ENCODE data around the gene ZNF512B.
"Not testable (repeated sequence)": the region's sequence is repeated elsewhere in the genome, so short reads cannot be mapped to it uniquely, and the experiment has no call there.

The ZNF512B gene

DNA sequence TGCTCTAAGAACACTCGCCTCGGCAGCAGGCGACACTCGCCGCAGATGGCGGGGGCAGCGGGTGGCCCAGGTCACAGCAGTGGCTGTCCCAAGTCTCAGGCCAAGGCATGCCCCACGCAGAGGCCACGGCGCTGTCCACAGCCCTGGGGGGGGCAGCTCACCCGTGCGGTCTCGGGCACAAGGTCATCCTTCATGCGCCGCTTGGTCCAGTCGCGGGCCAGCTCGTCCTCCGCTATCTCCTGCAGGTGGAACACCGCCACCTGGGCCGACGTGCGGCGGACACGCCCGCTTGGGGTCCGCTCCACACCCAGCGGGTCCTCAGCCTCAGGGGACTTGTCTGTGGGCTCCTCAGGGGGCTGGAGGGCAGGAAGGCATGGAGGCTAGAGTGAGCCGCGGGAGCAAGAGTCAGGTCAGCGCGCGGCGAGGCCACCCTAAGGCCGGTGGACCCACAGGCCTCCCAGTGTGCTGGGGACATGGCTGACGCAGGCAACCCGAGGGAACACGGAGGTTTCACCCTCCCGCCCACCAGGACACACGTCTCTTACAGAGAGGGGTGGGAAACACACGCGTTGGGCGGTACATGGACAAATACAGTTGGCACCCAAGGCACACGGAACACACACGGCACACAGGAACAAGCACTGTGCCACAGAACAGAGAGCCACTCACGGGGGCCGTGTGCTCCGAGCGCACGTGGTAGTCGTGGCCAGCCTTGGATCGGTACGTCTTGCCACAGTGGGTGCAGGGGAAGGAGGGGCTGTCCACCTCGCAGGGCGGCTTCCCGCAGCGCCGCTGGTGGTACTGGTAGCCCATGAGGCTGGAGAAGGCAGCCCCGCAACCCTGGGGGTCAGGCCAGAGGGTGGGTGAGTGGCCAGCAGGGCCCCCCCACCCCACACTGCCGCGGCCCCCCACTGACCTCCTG lies 7.0 kb downstream of the ZNF512B start:
- H3K27ac Mint-ChIP-seq, result no peak overlapping the region
- H3K4me1 Mint-ChIP-seq (ENCODE audit: low read depth), result peaks cover 6% of the 10 kb centered on the region
- H3K4me3 Mint-ChIP-seq, result no peak overlapping the region
- H3K36me3 Mint-ChIP-seq (ENCODE audit: low read depth), result peaks cover 75% of the 10 kb centered on the region
- peaks cover 8% of the 10 kb centered on the region for H3K9me3 Mint-ChIP-seq
- intact Hi-C loops (cut with micrococcal nuclease), result no loop called here
- peaks cover 2% of the 10 kb centered on the region for H3K27me3 Mint-ChIP-seq

- no peak overlapping the region for H3K27ac Mint-ChIP-seq
- intact Hi-C loops (cut with micrococcal nuclease), result no loop called here
- H3K9me3 Mint-ChIP-seq, result peaks cover 8% of the 10 kb centered on the region
- H3K36me3 Mint-ChIP-seq (ENCODE audit: low read depth), result peaks cover 66% of the 10 kb centered on the region
- H3K27me3 Mint-ChIP-seq, result peaks cover 2% of the 10 kb centered on the region
- no peak overlapping the region for H3K4me3 Mint-ChIP-seq
- H3K4me1 Mint-ChIP-seq (ENCODE audit: low read depth), result peaks cover 14% of the 10 kb centered on the region
Measured at GRCh38 chr20:63961664-63962425, 7.9 kb downstream of the ZNF512B start.

- Mint-ChIP-seq H3K4me1 (ENCODE audit: low read depth) (peaks cover 14% of the 10 kb centered on the region), H3K36me3 (ENCODE audit: low read depth) (peaks cover 60% of the 10 kb centered on the region)
- H3K9me3 Mint-ChIP-seq; H3K4me3 Mint-ChIP-seq; H3K27ac Mint-ChIP-seq; intact Hi-C loops (cut with micrococcal nuclease); H3K27me3 Mint-ChIP-seq: not testable (repeated sequence)
Measured at GRCh38 chr20:63960654-63961621, 8.8 kb downstream of the ZNF512B start.

DNA sequence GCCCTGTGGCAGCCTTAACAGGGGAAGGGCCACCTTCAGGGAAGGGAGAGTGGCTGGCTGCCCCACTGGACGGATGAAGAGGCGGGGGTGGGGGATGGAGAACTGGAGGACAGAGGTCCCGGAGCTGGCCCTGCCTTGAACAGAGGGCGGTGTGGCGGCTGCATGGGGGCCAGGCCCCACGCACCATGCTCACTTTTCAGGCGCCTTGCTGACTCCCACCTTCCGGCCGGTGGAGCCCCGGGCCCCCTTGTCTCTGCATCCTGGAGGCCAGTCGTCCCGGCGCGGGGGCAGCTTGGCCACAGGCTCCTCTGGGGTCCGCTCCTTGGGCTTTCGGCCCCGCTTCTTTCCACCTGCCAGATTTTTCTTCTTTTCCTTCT lies 10.0 kb downstream of the ZNF512B start:
- H3K36me3 Mint-ChIP-seq (ENCODE audit: low read depth), result peaks cover 66% of the 10 kb centered on the region
- H3K4me1 Mint-ChIP-seq (ENCODE audit: low read depth), result peaks cover 20% of the 10 kb centered on the region
- intact Hi-C loops (cut with micrococcal nuclease), result loop anchor here (5.0 kb wide), 1 partner anchor 422 kb away; the partner anchor contains the start of gene PTK6
- H3K4me3 Mint-ChIP-seq, result no peak overlapping the region
- peaks cover 2% of the 10 kb centered on the region for H3K27me3 Mint-ChIP-seq
- H3K9me3 Mint-ChIP-seq, result no peaks in the 10 kb centered on the region
- no peak overlapping the region for H3K27ac Mint-ChIP-seq

DNA sequence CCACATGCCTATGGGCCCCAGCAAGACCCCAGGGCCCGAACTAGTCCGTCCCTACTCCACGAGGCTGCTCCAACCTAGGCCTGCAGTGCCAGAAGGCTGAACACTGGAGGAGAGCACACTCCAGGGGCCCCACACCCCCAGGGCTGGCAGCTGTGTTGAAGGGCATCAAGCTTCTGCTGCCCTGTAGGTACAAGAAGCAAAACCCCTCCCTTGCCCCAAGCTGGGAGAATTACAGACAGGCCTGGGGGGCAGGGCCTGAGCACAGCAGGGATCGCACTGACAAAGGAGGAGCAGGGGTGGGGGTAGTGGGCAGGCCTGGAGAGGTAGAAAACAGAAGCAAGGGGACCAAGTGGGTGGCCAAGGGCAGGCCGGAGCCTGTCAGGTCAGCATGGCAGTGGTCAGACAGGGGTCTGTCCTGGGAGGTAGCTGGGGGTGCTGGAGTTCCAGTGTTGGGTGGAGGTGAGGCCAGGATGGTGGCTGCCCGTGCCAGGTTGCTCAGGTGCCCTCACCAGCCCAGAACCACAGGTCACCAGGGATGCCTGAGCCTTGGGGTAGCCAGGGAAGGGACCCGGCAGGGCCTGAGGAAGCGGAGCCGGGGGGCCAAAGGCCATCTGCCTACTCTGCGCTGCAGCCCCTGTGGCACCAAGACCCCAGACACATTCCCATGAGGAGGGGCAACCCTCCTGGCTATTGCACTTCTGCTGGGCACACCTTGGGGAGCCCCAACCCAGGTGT lies 10.6 kb downstream of the ZNF512B start:
- peaks cover 2% of the 10 kb centered on the region for H3K27me3 Mint-ChIP-seq
- peaks cover 66% of the 10 kb centered on the region for H3K36me3 Mint-ChIP-seq (ENCODE audit: low read depth)
- intact Hi-C loops (cut with micrococcal nuclease), result loop anchor here (5.0 kb wide), 1 partner anchor 422 kb away; the partner anchor contains the start of gene PTK6
- no peak overlapping the region for H3K4me3 Mint-ChIP-seq
- H3K27ac Mint-ChIP-seq, result no peak overlapping the region
- no peaks in the 10 kb centered on the region for H3K9me3 Mint-ChIP-seq
- peaks cover 26% of the 10 kb centered on the region for H3K4me1 Mint-ChIP-seq (ENCODE audit: low read depth)

DNA sequence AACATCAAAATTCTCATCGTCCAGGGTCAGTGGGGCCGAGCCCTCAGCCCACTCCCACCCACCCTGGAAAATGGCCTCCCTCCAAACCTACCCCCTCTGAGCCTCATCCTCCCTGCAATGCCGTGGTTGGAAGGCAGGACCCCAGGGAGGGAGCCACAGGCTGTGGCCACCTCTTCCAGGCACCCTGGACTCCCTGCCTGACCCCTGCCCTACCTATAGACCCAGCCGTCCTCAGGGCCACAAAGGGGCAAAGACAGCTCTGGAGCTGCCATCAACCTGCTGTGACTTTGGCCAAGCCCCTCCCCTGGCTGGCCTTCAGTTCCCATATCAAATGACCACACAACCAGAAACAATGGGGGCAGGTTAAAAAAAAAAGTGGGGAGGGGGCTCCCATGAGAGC lies 11.3 kb downstream of the ZNF512B start:
- Mint-ChIP-seq H3K36me3 (ENCODE audit: low read depth) (peaks cover 66% of the 10 kb centered on the region), H3K9me3 (no peaks in the 10 kb centered on the region), H3K4me3 (no peak overlapping the region), H3K27ac (no peak overlapping the region), H3K27me3 (peaks cover 2% of the 10 kb centered on the region), H3K4me1 (ENCODE audit: low read depth) (peaks cover 32% of the 10 kb centered on the region)
- intact Hi-C loops (cut with micrococcal nuclease), result loop anchor here (5.0 kb wide), 1 partner anchor 421 kb away; the partner anchor contains the start of gene PTK6

- peaks cover 66% of the 10 kb centered on the region for H3K36me3 Mint-ChIP-seq (ENCODE audit: low read depth)
- intact Hi-C loops (cut with micrococcal nuclease), result loop anchor here (5.0 kb wide), 1 partner anchor 421 kb away; the partner anchor contains the start of gene PTK6
- no peak overlapping the region for H3K4me3 Mint-ChIP-seq
- peaks cover 2% of the 10 kb centered on the region for H3K27me3 Mint-ChIP-seq
- peaks cover 38% of the 10 kb centered on the region for H3K4me1 Mint-ChIP-seq (ENCODE audit: low read depth)
- no peaks in the 10 kb centered on the region for H3K9me3 Mint-ChIP-seq
- no peak overlapping the region for H3K27ac Mint-ChIP-seq
Measured at GRCh38 chr20:63957690-63958441, 11.9 kb downstream of the ZNF512B start.

DNA sequence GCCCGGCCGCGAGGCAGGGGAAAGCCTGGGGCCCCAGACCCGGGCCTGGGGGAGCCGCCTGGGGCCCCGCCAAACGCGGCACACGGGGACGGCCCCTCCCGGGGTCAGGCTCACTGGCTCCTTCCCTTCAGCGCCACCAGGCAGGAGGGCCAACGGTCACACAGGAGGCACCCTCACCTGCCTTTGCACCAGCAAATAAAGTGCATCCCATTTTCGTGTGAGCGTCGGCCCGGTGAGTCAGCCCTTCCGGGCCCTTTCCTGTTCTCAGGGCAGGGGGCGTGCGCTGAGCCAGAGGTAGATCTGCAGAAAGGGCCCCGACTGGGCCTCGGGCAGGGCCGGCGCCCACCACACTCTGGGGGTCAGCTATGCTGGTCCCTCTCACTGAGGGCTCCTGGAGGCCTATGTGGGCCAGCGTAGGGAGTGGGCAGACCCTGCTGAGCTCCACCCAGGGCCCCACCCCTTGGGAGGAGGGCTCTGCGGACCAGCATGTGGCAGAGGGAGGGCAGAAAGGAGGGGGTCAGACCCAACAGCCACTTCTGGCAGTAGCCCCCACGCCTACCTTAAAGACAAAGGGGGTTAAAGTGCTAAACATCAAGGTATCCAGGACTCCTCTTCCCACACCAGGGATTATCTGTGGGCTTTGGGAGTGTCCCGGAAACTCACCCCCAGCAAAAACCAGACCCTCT lies 12.6 kb downstream of the ZNF512B start:
- Mint-ChIP-seq H3K27ac (peak overlapping the region; percentile 84), H3K4me1 (ENCODE audit: low read depth) (peaks cover 43% of the 10 kb centered on the region), H3K27me3 (peaks cover 2% of the 10 kb centered on the region), H3K9me3 (no peaks in the 10 kb centered on the region), H3K36me3 (ENCODE audit: low read depth) (peaks cover 66% of the 10 kb centered on the region), H3K4me3 (peak overlapping the region; percentile 59)
- intact Hi-C loops (cut with micrococcal nuclease), result loop anchor here (5.0 kb wide), 1 partner anchor 420 kb away; the partner anchor contains the start of gene PTK6

- peaks cover 48% of the 10 kb centered on the region for H3K4me1 Mint-ChIP-seq (ENCODE audit: low read depth)
- no peaks in the 10 kb centered on the region for H3K9me3 Mint-ChIP-seq
- H3K27ac Mint-ChIP-seq, result peak overlapping the region; percentile 84
- peaks cover 2% of the 10 kb centered on the region for H3K27me3 Mint-ChIP-seq
- H3K36me3 Mint-ChIP-seq (ENCODE audit: low read depth), result peaks cover 65% of the 10 kb centered on the region
- intact Hi-C loops (cut with micrococcal nuclease), result loop anchor here (5.0 kb wide), 1 partner anchor 419 kb away; the partner anchor contains the start of gene PTK6
- H3K4me3 Mint-ChIP-seq, result peak overlapping the region; percentile 75
Measured at GRCh38 chr20:63956664-63957003, 13.1 kb downstream of the ZNF512B start.

- Mint-ChIP-seq H3K27me3 (peaks cover 2% of the 10 kb centered on the region), H3K4me3 (peak within 1 kb of the TSS; percentile 84), H3K4me1 (ENCODE audit: low read depth) (peaks cover 54% of the 10 kb centered on the region), H3K27ac (peak within 1 kb of the TSS; percentile 84), H3K9me3 (no peaks in the 10 kb centered on the region), H3K36me3 (ENCODE audit: low read depth) (peaks cover 59% of the 10 kb centered on the region)
- intact Hi-C loops (cut with micrococcal nuclease), result loop anchor here (1.0 to 5.0 kb wide), 2 partner anchors 14 to 419 kb away; partner anchors contain the start of gene PTK6
Measured at GRCh38 chr20:63955827-63956663, 13.7 kb downstream of the ZNF512B start, which contains the start of gene UCKL1. TSS of gene UCKL1 (minus strand) at chr20:63956416. CDS start at chr20:63956372, 44 bp downstream.

GRCh38 chr20:63955281-63955826 lies 14.4 kb downstream of the ZNF512B start:
- intact Hi-C loops (cut with micrococcal nuclease), result loop anchor here (1.0 to 5.0 kb wide), 2 partner anchors 13 to 418 kb away; partner anchors contain the start of gene PTK6
- Mint-ChIP-seq H3K4me3 (peak overlapping the region; percentile 84), H3K4me1 (ENCODE audit: low read depth) (peaks cover 61% of the 10 kb centered on the region), H3K36me3 (ENCODE audit: low read depth) (peaks cover 63% of the 10 kb centered on the region), H3K9me3 (no peaks in the 10 kb centered on the region), H3K27ac (peak overlapping the region; percentile 84), H3K27me3 (peaks cover 2% of the 10 kb centered on the region)

Data from dendritic cell treated with granulocyte-macrophage colony-stimulating factor and Interleukin-4, amounts not matched to agents 40 ng/mL and 50 ng/mL, for 4 days (primary cell).